Measurements from ENCODE around the gene CTNNAL1.

CTNNAL1 gene

DNA sequence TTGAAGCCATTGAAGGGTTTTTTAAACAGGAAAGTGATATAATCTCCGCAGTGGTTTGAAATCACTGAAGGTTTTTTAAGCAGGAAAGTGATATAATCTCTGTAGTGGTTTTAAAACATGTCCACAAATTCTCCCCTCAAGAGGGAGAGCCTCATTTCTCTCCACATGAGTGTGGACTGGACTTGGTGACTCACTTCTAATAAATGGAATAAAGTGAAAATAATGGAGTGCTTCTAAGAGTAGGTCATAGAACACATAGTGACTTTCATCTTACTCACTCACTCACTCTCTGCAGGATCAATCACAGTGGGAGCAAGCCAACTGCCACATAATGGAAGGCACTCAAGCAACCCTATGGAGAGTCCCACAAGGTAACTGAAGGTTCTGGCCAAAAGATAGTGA lies 12.0 kb downstream of the CTNNAL1 start:
- Histone ChIP-seq H3K27ac (no peak overlapping the region), H3K4me1 (ENCODE audit: low read depth, poor library complexity, severe bottlenecking) (no peaks in the 10 kb centered on the region), H3K79me2 (ENCODE audit: insufficient read depth, low read depth) (no peaks in the 10 kb centered on the region; the same call in 1 of the 2 replicates)

DNA sequence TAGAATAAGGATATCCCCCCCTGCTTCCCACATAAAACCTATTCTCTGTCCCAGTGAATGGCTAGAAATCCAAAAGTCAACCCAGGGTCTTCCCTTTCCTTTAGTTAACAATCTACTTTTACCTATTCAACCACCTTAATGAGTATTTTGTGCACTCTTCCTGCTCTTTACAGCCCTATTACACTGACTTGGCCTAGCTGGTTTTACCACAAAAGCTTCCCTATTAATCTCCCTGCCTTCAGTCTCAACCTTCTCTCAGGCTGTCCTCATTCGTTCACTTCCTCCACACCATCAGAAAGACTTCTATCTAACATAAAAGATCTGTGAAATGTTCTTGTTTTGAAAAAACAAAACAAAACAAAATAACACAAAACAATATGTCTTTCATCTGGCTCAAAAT lies 16.2 kb downstream of the CTNNAL1 start:
- Histone ChIP-seq H3K4me2 (no peak overlapping the region), H3K36me3 (ENCODE audit: insufficient read depth) (no peaks in the 10 kb centered on the region), H4K20me1 (ENCODE audit: insufficient read depth) (no peaks in the 10 kb centered on the region), H2AFZ (ENCODE audit: low read depth) (no peak overlapping the region), H3K4me3 (IDR thresholded peaks at IDR 0.05; ENCODE audit: insufficient read depth, low read depth, low read length) (no peak overlapping the region), H3K27me3 (ENCODE audit: insufficient read depth, low read depth) (no peaks in the 10 kb centered on the region), H3K27ac (no peak overlapping the region), H3K9ac (no peak overlapping the region), H3K4me1 (ENCODE audit: low read depth, poor library complexity, severe bottlenecking) (no peaks in the 10 kb centered on the region), H3K79me2 (ENCODE audit: insufficient read depth, low read depth) (no peaks in the 10 kb centered on the region; the same call in 1 of the 2 replicates)
- TF ChIP-seq, protein P1, sequence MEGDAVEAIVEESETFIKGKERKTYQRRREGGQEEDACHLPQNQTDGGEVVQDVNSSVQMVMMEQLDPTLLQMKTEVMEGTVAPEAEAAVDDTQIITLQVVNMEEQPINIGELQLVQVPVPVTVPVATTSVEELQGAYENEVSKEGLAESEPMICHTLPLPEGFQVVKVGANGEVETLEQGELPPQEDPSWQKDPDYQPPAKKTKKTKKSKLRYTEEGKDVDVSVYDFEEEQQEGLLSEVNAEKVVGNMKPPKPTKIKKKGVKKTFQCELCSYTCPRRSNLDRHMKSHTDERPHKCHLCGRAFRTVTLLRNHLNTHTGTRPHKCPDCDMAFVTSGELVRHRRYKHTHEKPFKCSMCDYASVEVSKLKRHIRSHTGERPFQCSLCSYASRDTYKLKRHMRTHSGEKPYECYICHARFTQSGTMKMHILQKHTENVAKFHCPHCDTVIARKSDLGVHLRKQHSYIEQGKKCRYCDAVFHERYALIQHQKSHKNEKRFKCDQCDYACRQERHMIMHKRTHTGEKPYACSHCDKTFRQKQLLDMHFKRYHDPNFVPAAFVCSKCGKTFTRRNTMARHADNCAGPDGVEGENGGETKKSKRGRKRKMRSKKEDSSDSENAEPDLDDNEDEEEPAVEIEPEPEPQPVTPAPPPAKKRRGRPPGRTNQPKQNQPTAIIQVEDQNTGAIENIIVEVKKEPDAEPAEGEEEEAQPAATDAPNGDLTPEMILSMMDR (conservative IDR thresholded peaks at IDR 0.05; ENCODE audit: low read depth, low read length) = no peak

More for the DNA sequence above, 12.0 kb downstream of the CTNNAL1 start:
- H3K27me3 ChIP-seq (ENCODE audit: insufficient read depth, low read depth) = no peaks in the 10 kb centered on the region
- no peak overlapping the region for H3K4me2 ChIP-seq
- no peak overlapping the region for H3K9ac ChIP-seq
- H3K36me3 ChIP-seq (ENCODE audit: insufficient read depth) = no peaks in the 10 kb centered on the region
- TF ChIP-seq, protein P1 (conservative IDR thresholded peaks at IDR 0.05; ENCODE audit: low read depth, low read length) = no peak
- no peak overlapping the region for H3K4me3 ChIP-seq (IDR thresholded peaks at IDR 0.05; ENCODE audit: insufficient read depth, low read depth, low read length)
- H4K20me1 ChIP-seq (ENCODE audit: insufficient read depth) = no peaks in the 10 kb centered on the region
- H2AFZ ChIP-seq (ENCODE audit: low read depth) = no peak overlapping the region

DNA sequence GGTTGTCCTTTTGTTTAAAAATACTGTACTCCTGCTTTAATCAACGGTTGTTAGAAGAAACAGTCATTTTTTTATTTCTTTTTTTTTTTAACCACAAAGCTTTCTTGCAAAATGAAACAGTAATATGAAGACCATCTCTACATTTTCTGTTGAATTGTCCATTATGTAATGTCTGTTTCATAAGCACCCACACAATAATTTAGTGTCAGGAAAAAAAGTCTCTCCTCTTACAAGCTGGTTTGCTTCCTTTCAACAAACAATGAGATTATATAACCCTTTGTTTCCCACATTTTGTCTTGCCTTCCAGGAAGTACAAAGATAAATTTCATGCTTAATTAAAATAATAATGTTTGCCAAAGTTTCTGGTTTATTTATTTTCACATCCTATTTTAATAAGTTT lies 16.7 kb downstream of the CTNNAL1 start:
- no peak overlapping the region for H3K27ac ChIP-seq
- H3K27me3 ChIP-seq (ENCODE audit: insufficient read depth, low read depth) = no peaks in the 10 kb centered on the region
- no peak overlapping the region for H3K9ac ChIP-seq
- H3K36me3 ChIP-seq (ENCODE audit: insufficient read depth) = no peaks in the 10 kb centered on the region
- no peak overlapping the region for H3K4me2 ChIP-seq
- no peak overlapping the region for H2AFZ ChIP-seq (ENCODE audit: low read depth)
- H3K4me3 ChIP-seq (IDR thresholded peaks at IDR 0.05; ENCODE audit: insufficient read depth, low read depth, low read length) = no peak overlapping the region
- TF ChIP-seq, protein P1 (conservative IDR thresholded peaks at IDR 0.05; ENCODE audit: low read depth, low read length) = no peak
- H4K20me1 ChIP-seq (ENCODE audit: insufficient read depth) = no peaks in the 10 kb centered on the region
- no peaks in the 10 kb centered on the region; the same call in 1 of the 2 replicates for H3K79me2 ChIP-seq (ENCODE audit: insufficient read depth, low read depth)
- no peaks in the 10 kb centered on the region for H3K4me1 ChIP-seq (ENCODE audit: low read depth, poor library complexity, severe bottlenecking)

GRCh38 chr9:108994695-108995094 lies 18.6 kb downstream of the CTNNAL1 start:
- no peak overlapping the region for H3K4me2 ChIP-seq
- no peak overlapping the region for H3K4me3 ChIP-seq (IDR thresholded peaks at IDR 0.05; ENCODE audit: insufficient read depth, low read depth, low read length)
- no peak overlapping the region for H2AFZ ChIP-seq (ENCODE audit: low read depth)
- TF ChIP-seq, protein P1 (conservative IDR thresholded peaks at IDR 0.05; ENCODE audit: low read depth, low read length) = no peak
- no peaks in the 10 kb centered on the region; the same call in 1 of the 2 replicates for H3K79me2 ChIP-seq (ENCODE audit: insufficient read depth, low read depth)
- no peaks in the 10 kb centered on the region for H4K20me1 ChIP-seq (ENCODE audit: insufficient read depth)
- H3K27ac ChIP-seq = no peak overlapping the region
- H3K4me1 ChIP-seq (ENCODE audit: low read depth, poor library complexity, severe bottlenecking) = no peaks in the 10 kb centered on the region
- no peaks in the 10 kb centered on the region for H3K27me3 ChIP-seq (ENCODE audit: insufficient read depth, low read depth)
- H3K9ac ChIP-seq = no peak overlapping the region
- H3K36me3 ChIP-seq (ENCODE audit: insufficient read depth) = no peaks in the 10 kb centered on the region

Data from KMS-11 (cell line).